Prostate gland (tissue), 2 donors: Measurements from ENCODE around the gene DBN1. TPM values are rescaled to one million over a fixed set of nuclear protein-coding genes. Genes with fewer than 3 reads are reported as not detected.

Experiments used
- DNase-seq: peaks from one replicate; pipeline ENCODE4 v3.0.0-alpha.2; 2019; ENCODE audit warnings: low spot score
- H3K27ac ChIP-seq, 2 donors: fragments of 200-600 bp; sonication (generic); 2 replicates each; pipeline ENCODE4 v1.5.1; 2017 to 2019
- H3K27me3 ChIP-seq: fragments of 200-600 bp; sonication (generic); replicated peaks from 2 replicates; pipeline ENCODE4 v1.5.1; 2019; ENCODE audit not compliant: insufficient read depth
- H3K36me3 ChIP-seq, 2 donors: fragments of 200-600 bp; sonication (generic); 1 replicate in 1 of 2; 2 replicates in 1 of 2; pipeline versions ENCODE4 v1.5.1 to v1.8.1; 2017 to 2019
- H3K4me1 ChIP-seq: fragments of 200-600 bp; sonication (generic); replicated peaks from 2 replicates; pipeline ENCODE4 v1.5.1; 2019
- H3K4me3 ChIP-seq, 2 donors: fragments of 200-600 bp; sonication (generic); 2 replicates each; pipeline ENCODE4 v1.5.1; 2017 to 2019
- H3K9me3 ChIP-seq: fragments of 200-600 bp; sonication (generic); 2 replicates; pipeline ENCODE4 v1.5.1; 2017
- POLR2A ChIP-seq: fragments of 450-650 bp; IDR thresholded peaks from one replicate; pipeline ENCODE4 v1.6.1; 2016; ENCODE audit warnings: antibody characterized with exemption, mild to moderate bottlenecking
- POLR2AphosphoS5 ChIP-seq: sonication (generic); formaldehyde crosslinking; IDR thresholded peaks from one replicate; pipeline ENCODE4 v1.6.1; 2017; ENCODE audit warnings: antibody characterized with exemption
- WGBS: methylation state at CpG from one replicate; pipeline ENCODE4 v1.1.5; 2018; 5-methylcytosine and 5-hydroxymethylcytosine counted together
- intact Hi-C: fragments of 100-400 bp; cut with DNase I; formaldehyde crosslinking; loops from one replicate; pipeline ENCODE4 v1.14.2; 2022
- total RNA-seq, 2 donors: library from RNA; depleted of rRNA; stranded (reverse); fragments of >200 nt; gene quantifications; one replicate each; pipeline ENCODE4 v1.1.0, GENCODE V29; 2016
- TF ChIP-seq, protein P1 (sequence below), 4 experiments: fragments of 200-600 bp in 2 of 4; fragments of 450-650 bp in 2 of 4; sonication (generic) in 2 of 4; IDR thresholded peaks; 1 replicate in 3 of 4; 2 replicates in 1 of 4; pipeline ENCODE4 v1.5.1; 2016 to 2019; ENCODE audit warnings: antibody characterized with exemption in 4 of 4, mild to moderate bottlenecking in 2 of 4, moderate library complexity in 2 of 4

Gene DBN1
- total RNA-seq, 2 donors from 2014 or later, result 33.1 to 65.1 TPM

DNA sequence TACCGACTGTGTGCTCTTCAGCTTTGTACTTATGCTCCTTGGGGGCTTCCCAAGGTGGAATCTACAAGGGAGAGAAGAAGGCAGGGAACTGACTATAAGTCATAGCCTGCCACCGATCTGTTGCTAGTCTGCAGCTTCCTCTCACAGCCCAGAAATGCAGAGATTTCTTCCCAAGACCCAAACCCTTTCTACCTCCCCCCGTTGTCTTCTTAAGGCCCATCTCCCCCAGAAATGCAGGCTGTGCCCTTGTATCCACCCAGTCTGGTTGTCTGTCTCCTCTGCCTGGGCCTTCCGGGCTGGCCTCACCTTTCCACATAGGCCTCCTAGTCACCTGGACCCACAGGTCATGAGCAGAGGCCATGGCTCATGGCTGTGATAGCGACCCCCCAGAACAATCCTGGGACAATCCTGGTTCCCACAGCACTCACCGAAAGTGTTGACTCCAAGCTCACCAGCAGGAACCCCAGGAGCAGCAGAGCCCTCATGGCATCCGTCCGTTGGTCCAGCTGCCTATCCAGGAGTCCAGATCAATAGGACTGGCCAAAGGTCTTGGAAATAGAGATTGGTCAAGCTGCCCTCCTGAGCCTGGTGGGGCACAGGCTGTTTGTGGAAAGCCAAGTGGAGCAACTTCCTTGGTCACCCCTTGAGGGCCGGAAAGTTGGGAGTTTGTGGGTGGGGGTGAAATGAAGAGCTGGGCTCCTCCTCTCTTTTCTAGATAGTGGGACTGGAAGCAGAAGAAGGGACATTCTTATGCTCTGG, 64.2 kb downstream of the DBN1 start, which contains the start of gene F12:
Gene F12 (minus strand): TSS at position 522 of the 759 bp plus-strand sequence. CDS start 37 bp downstream, at position 485.
- no peaks in the 10 kb centered on the region for H3K36me3 ChIP-seq
- no peak for DNase-seq
- intact Hi-C loops, result no loop called here
- H3K9me3 ChIP-seq, result no peaks in the 10 kb centered on the region
- no peak for TF ChIP-seq POLR2AphosphoS5
- TF ChIP-seq, protein P1, sequence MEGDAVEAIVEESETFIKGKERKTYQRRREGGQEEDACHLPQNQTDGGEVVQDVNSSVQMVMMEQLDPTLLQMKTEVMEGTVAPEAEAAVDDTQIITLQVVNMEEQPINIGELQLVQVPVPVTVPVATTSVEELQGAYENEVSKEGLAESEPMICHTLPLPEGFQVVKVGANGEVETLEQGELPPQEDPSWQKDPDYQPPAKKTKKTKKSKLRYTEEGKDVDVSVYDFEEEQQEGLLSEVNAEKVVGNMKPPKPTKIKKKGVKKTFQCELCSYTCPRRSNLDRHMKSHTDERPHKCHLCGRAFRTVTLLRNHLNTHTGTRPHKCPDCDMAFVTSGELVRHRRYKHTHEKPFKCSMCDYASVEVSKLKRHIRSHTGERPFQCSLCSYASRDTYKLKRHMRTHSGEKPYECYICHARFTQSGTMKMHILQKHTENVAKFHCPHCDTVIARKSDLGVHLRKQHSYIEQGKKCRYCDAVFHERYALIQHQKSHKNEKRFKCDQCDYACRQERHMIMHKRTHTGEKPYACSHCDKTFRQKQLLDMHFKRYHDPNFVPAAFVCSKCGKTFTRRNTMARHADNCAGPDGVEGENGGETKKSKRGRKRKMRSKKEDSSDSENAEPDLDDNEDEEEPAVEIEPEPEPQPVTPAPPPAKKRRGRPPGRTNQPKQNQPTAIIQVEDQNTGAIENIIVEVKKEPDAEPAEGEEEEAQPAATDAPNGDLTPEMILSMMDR (IDR thresholded peaks at IDR 0.05), result no peak
- TF ChIP-seq POLR2A, result no peak
- 88% methylated on average over 9 of the region's 9 CpGs for WGBS
- no peak within 1 kb of the TSS for H3K27ac ChIP-seq
- no peaks in the 10 kb centered on the region for H3K27me3 ChIP-seq
- H3K4me3 ChIP-seq, result no peak within 1 kb of the TSS
- peaks cover 7% of the 10 kb centered on the region for H3K4me1 ChIP-seq

Other genes with a start within 250 kb of the DBN1 start
- gene RAB24, start 169.9 kb downstream of the DBN1 start, total RNA-seq, result 10 to 100 TPM; 30.0 to 30.4 TPM
- 10 to 100 TPM; 76.5 to 95.8 TPM for gene PRELID1, start 169.8 kb downstream of the DBN1 start, total RNA-seq
- gene MXD3, start 161.7 kb downstream of the DBN1 start, total RNA-seq, result 10 to 100 TPM; 13.5 to 20.5 TPM
- gene LMAN2, start 122.0 kb downstream of the DBN1 start, total RNA-seq, result 100 to 1,000 TPM; 350 to 369 TPM
- gene RGS14, start 115.7 kb downstream of the DBN1 start, total RNA-seq, result 10 to 100 TPM; 13.3 to 24.2 TPM
- gene SLC34A1, start 89.2 kb downstream of the DBN1 start, total RNA-seq, result not detected
- not detected for gene PFN3, start 73.0 kb downstream of the DBN1 start, total RNA-seq
- gene F12, start 64.1 kb downstream of the DBN1 start, total RNA-seq, result 1 to 10 TPM in 1 of 2 donors, under 1 TPM in 1; 0.74 to 2.6 TPM
- gene GRK6, start 47.0 kb downstream of the DBN1 start, total RNA-seq, result 10 to 100 TPM; 28.6 to 32.4 TPM
- 10 to 100 TPM in 1 of 2 donors, 1 to 10 TPM in 1; 8.7 to 11.0 TPM for gene PRR7, start 26.8 kb downstream of the DBN1 start, total RNA-seq
- 100 to 1,000 TPM; 155 to 235 TPM for gene PDLIM7, start 24.0 kb upstream of the DBN1 start, total RNA-seq
- gene DOK3, start 36.2 kb upstream of the DBN1 start, total RNA-seq, result 10 to 100 TPM in 1 of 2 donors, 1 to 10 TPM in 1; 5.0 to 10.4 TPM
- 100 to 1,000 TPM; 126 to 139 TPM for gene DDX41, start 43.3 kb upstream of the DBN1 start, total RNA-seq
- 100 to 1,000 TPM in 1 of 2 donors, 10 to 100 TPM in 1; 59.6 to 112 TPM for gene FAM193B, start 80.9 kb upstream of the DBN1 start, total RNA-seq
- 100 to 1,000 TPM; 136 to 176 TPM for gene TMED9, start 118.6 kb upstream of the DBN1 start, total RNA-seq
- 10 to 100 TPM; 41.6 to 66.2 TPM for gene B4GALT7, start 126.5 kb upstream of the DBN1 start, total RNA-seq